ENCODE results near the gene NPAS3.

- no peak for TF ChIP-seq CTCF (conservative IDR thresholded peaks at IDR 0.05; ENCODE audit: low read length)
- no peak for TF ChIP-seq EZH2phosphoT487 (IDR thresholded peaks at IDR 0.05; ENCODE audit: borderline replicate concordance, low read depth, low read length)
These were observed 748.2 kb downstream of the NPAS3 start for GRCh38 chr14:33686856-33687255.
